HG03354 (cell line): ENCODE measurements around the gene LGALS12.
"Not testable (repeated sequence)": the region's sequence is repeated elsewhere in the genome, so short reads cannot be mapped to it uniquely, and the experiment has no call there.

Source experiments
- ATAC-seq: cut with Tn5 transposase; IDR thresholded peaks from one replicate; pipeline ENCODE4 v1.9.1; 2021; ENCODE audit warnings: mild to moderate bottlenecking; ENCODE audit not compliant: unreplicated experiment, poor library complexity, severe bottlenecking

LGALS12 gene

DNA sequence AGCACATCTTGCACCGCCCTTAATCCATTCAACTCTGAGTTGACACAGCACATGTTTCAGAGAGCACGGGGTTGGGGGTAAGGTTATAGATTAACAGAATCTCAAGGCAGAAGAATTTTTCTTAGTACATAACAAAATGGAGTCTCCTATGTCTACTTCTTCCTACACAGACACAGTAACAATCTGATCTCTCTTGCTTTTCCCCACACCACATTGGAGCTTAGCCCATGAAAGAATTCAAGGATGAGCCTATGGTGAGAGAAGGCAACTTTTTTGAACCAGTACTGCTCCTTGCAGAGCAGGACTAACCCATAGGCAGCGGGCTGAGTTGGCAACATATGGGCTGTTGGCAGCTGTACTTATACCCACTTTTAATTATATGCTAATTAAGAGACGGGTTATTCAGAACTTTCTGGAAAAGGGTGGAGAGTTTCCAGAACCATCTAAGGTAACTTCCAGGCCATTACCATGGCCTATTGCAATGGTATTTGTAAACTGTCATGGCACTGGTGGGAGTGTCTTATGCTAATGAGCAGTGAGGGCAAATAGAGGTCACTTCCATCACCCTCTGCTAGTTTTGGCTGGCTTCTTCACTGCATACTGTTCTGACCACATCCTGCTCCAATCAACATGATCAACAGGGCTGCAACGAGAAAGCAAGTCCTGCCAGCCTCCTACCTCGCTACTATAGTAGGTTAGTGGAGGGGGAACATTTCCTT, 25.3 kb downstream of the LGALS12 start:
- peak; percentile 91 for ATAC-seq

DNA sequence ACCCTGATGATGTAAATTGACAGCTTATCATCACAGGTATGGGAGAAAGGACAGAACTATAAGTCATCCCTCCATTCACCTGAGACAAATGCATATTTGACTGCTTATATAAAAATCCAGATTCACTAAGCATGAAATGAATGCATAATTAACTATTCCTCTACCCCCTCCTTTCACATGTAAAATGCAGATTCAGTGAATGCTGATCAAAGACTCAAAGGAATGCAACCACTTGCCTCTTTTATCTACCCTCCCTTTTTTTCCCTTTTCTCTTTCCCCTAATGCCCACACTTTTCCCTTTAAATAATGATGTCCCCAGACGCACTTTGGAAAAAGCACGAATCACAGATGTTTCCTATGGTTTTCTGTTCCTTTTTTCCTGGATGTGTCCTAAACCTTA, 26.2 kb downstream of the LGALS12 start:
- ATAC-seq, result no peak

DNA sequence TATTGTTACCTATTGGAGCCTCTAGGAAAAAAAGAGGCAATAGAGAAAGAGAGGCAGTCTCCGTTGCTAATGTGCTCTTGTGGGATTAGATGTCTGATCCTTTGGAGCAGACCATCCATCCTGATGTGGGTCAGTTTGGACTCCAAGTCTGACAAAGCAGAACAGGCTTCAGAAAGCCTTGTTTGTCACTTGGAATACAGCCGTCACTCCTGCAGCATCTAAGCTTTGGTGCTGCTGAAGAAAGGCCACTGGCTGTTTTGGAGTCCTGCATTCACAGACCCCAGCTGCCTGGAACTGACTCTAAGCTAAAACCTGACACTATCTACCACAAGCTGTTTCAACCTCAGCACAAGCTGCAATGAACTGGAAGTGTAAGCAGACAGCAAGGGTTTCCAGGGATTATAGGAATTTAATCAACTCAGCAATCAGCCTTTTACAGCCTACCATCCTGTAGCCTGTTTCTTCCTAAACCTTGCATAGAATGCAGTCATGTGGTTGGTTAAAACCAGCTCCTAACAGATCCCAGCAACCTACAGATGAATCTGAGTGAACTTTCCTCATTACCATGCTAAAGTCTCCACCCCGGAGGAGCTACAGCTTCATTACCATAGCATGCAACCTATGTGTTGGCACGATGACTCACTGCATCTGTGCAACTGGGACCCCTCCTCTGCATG, 27.1 kb downstream of the LGALS12 start:
- no peak for ATAC-seq

DNA sequence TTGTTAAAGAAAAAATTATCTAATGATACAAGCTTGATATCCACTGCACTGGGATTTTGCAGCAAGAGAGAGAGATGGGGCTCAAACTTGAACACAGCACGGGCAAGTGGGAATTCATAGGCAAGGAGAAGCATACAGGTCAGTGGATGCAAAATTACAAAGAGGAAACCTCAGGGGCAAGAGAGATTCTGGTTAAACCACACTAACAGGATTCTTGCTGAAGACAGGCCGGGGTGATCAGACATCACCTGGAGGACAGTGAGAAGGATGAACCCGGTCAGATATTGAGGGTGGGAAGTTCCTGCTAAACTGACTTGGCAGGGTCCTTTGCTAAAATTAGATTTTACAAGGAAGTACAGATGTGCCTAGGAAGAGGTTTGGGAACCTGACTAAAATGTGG, 28.2 kb downstream of the LGALS12 start:
- ATAC-seq, result no peak

DNA sequence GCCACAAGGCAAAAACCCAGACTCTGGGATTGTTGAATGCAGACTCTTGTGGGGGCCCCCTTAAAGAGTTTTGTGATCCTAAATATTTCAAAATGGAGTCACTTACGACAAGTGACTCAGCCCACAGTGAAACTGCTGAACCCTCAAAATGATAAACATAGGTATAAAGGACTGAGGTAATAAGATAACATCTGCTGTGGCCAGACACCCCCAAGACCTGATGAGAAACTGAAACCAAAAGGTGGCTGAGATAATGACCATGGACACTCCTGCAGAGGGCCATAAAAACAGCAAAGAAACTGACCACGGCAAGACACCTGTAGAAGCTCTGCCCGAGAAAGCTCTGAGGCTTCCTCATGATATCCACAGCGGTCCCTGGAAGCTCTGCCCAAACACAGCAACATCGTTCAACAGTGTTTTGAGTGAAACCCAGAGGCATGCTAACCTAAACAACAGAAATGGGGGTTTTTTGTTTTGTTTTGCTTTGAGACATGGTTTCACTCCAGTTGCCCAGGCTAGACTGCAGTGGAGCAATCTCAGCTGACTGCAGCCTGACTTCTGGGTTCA, 29.1 kb downstream of the LGALS12 start:
- ATAC-seq, result peak; percentile 52

DNA sequence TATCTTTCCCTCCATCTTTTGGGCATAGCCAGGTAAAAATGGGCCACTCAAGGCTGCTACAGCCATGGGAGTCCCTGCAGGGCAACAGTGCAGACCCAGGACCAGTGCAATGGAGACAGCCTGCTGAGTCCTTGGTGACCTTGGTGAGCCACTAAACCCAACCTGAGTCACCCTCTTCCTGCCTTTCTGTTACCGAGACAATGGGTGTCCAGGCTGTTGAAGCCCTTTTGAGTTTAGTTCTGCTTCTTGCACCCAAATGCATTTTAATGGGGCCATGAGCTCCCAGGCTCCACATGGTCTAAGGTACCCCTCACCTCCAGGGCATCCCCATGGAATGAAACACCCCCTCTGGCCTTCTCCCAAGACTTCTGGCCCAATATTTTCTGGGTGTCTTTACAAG, 29.9 kb downstream of the LGALS12 start:
- ATAC-seq, result no peak

DNA sequence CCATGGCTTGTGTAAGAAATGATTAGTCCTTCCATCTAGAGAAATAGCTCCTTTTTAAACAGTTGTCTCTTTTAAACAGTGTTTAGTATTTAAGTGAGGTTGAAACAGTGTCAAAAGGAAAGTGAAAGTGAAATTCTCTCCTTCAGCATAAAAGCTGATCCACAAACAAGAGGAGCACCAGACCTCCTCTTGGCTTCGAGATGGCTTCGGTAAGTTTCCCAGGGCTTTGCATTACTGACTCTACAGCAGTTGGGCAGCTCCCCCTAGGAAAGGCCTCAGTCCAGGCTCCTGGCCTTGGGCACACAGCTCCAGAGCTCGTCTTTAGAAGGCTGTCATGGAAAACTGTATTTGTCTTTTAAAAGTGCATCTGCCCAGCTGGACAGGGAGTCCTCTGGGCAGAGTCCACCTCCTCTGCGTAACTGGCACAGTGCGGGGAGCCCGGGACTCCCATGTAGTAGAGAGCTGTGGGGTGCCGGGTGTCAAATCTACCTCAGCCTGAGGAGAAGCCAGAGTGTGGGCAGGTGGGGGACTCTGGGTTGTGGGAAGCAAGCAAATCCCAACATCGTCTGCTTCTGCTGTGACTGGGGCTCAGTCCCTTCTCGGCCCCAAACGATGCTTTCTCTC, 30.9 kb downstream of the LGALS12 start, which contains the start of gene PLAAT4:
Gene PLAAT4 (plus strand): TSS at position 140 of the 624 bp plus-strand sequence. CDS start 61 bp downstream, at position 201.
- ATAC-seq, result no peak

DNA sequence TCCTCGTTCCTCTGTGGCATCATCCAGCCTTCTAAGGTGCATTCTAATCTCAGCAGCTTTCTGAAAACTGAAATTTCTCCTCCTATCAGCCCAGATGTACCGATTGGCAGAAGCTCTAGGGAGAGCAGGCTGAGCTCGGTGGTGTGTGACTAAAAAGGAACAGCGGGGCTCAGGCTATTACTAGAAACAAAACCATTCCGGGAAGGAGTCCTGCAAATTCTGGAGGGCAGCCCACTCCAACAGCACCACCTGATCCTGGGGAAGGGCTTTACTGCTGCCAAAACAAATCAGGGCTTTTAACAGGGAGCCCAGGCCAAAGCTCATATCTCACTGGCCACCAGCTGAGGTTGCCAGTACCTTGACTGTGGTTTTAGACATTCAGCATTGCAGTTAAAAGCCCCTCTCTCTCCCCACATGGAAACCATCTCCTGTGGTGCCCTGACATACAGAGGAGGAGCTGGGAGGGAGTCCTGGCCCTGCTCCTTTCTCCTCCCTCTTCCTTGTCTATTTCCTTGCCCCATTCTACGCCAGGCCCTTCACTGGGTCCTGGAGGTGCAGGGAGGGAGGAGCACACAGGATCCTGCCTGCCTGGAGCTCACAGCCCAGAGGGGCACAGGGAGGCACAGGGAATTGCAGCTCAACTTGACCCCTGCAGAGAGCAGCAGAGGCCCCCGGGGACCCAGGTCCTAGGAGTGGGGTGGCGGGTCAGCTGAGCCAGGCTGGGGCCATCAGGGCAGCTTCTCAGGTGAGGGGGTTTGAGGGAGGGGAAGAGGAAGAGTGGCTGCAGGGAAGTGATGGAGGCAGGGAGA, 31.6 kb downstream of the LGALS12 start:
- no peak for ATAC-seq

DNA sequence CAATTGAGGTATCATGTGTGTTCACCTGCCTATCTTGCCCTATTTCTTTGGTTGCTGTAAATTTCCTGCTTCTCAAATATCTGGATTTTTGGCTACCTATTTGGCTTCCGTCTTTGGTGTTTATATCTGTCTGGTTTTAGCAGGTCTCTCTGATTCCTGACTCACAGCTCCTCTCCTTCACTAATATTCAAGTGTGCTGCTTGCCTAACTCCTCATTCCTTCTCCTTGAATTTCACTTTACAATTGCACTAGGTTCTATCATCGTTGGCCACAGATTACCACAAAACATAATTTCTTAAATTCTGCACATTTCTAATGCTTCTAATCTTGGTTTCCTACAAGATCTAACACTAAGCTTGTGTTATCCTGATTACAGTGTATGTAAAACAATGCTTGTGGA, 36.6 kb downstream of the LGALS12 start:
- ATAC-seq, result not testable (repeated sequence)

DNA sequence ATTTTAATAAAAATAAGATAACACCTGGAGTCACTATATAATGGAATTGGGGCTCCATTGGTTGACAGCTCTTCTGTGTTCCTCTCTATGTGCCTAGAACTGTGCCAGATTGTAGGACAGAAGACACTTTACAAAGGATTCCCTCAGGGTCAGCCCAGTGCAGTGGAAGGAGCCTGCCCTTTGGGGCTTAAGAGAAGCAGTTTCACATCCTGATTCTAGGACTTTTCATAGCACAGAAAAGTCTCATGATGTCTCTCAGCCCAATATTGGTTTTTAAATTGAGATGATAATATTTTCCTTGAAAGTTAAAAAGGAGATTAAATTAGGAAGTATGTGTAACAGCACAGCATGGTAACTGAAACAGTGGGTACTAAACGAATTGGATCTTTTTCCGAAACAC, 37.8 kb downstream of the LGALS12 start:
- no peak for ATAC-seq

DNA sequence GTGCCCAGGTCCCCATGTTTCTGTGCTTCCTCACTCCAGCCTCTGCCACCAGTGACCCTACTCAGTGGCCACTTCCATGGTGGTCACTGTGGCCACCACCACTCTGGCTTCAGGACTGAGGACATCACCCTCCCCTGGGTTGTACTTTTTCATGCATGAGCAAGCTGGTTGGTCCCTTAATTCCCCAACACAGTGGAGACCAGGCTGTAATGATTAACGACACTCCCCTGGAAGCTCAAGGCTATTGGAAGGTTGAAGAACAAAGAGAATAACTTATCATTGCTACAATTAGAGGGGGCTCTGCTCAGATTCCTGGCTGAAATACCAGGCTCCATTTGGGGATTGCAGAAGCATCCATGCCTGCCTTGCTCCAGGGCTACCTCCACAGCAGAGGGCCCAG, 41.2 kb downstream of the LGALS12 start:
- no peak for ATAC-seq

DNA sequence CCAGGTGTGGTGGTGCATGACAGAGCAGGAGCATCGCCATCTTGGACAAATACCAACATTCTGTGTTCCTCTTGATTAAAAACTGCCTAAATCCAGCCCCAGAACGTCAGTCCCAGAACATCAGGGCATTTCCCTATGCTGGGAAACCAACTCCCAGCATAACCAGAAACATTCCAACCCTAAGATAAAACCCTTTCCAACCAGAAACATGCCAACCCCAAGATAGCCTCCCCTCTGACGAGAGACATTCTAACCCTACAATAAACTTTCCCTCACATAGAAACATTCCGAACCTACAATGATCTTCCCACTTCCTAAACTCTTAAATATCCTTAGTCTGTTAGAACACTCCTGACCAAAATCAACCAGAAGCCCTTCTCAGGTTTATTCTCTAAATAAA, 42.3 kb downstream of the LGALS12 start:
- no peak for ATAC-seq

DNA sequence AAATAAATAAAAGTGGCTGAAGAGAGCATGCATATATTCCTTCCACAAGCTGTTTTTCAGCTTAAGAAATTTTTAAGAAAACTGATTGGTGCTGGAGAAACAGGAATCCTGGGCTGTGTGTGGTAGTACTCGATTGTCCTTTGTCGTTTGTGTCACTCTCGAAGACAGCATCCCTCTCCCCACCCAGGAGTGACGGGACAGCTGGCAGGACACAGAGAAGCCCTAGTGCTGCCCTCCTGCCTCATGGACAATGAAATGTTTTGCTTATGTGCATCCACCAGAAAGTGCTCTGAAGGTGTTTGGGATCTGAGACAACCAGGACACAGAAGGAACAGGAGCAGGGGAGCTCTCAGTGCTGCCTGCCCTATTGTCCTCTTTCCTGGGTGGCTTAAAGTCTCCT, 43.5 kb downstream of the LGALS12 start:
- ATAC-seq, result no peak

DNA sequence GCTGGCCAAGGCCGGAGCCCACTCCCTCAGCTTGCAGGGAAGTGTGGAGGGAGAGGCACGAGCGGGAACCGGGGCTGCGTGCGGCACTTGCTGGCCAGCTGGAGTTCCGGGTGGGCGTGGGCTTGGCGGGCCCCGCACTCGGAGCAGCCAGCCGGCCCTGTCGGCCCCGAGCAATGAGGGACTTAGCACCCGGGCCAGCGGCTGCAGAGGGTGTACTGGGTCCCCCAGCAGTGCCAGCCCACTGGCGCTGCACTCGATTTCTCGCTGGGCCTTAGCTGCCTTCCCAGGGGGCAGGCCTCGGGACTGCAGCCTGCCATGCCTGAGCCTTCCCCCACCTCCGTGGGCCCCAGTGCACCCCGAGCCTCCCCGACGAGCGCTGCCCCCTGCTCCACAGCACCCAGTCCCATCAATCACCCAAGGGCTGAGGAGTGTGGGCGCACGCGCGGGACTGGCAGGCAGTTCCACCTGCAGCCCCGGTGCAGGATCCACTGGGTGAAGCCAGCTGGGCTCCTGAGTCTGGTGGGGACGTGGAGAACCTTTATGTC, 44.3 kb downstream of the LGALS12 start:
- not testable (repeated sequence) for ATAC-seq

DNA sequence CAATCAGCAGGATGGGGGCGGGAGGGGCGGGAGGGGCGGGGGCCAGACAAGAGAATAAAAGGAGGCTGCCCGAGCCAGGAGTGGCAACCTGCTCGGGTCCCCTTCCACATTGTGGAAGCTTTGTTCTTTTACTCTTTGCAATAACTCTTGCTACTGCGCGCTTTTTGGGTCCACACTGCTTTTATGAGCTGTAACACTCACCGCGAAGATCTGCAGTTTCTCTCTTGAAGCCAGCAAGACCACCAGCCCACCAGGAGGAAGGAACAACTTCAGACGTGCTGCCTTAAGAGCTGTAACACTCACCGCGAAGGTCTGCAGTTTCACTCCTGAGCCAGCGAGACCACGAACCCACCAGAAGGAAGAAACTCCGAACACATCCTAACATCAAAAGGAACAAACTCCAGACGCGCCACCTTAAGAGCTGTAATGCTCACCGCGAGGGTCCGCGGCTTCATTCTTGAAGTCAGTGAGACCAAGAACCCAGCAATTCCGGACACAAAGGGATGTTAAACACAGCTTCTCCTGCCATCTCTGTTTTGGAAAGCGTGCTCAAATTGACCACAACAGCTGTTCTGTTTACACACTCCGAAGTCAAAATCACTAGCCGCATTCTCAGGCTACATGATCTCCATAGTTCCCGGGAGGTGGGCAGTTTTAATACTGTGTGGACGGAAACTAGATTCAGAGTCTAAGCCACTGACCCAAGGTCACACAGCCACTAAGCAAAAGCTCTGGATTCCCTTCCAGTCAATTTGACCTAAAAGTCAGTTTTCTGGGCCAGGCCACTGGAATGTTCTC, 45.4 kb downstream of the LGALS12 start:
- ATAC-seq, result no peak

DNA sequence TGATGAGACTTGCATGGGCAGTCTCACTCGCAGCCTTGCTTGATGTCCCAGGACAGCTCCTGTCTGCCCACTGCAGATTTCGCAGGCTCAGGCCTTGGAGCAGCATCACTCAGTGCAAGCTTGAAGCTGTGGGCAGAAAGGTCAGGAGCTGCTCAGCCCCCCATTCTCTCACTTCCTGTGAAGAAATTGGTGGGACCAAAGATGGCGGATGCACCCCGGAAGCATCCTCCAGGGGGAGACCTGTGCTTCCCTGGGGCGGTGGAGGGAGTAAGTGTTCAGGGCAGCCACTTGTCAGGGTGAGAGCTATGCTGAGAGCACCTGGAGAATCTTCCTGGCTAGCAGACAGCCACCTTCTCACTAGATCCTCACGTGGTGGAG, 46.0 kb downstream of the LGALS12 start:
- no peak for ATAC-seq

DNA sequence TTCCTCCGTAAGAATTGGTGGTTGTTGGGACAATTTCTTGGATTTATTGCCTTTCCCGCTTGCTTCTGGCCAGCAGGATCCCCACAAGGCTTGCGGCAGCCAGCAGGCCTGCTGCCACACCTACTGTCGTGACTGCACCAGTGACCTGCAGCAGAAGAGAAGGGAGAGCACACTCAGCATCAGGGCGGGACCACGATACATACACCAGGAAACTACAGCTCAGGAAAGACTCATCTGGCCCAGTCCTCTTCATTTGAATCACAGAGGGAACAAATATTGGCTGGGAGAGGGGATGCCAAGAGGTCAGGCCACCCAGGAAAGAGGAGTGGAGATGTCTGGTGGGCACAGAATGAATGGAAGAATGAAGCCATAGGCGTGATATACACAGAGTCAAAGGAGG, 47.0 kb downstream of the LGALS12 start:
- ATAC-seq, result no peak

DNA sequence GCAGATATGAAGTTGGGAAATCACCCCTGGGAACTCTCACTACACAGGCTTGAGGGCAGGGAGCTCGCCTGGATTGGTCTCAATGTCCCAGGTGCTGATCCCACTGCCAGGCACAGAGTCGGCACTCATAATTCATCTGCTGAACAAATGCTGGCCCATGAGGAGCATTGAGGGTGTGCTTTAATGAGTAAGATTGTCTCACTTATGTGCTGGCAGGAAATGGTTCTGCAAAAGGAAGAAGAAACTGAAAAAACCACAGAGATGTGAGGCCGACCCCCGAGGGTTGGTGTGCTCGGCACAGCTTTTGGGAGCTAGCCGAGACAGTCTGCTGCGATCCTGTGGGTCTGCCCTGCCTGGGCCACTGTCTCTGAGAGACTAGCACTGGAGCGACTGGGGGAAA, 47.9 kb downstream of the LGALS12 start:
- peak; percentile 88 for ATAC-seq

DNA sequence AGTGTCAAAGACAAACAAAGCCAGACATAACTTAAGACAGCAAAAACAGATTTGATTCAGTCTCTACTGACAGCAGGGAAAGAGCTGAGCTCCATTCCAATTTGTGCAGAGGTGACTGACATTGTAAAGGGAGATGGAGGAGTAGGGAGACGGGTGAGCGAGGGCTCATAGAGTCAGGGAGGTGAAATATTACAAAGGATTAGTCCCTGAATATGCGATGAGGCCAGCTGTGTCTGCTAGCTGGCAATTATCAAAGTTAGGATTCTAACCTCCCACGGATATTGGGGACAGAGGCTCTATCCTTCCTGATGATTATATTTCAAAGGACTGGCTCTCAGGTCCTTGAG, 49.0 kb downstream of the LGALS12 start:
- no peak for ATAC-seq
